MCF 10A (cell line): Measurements from ENCODE around the gene EP400. TPM values are rescaled to one million over a fixed set of nuclear protein-coding genes. Genes with fewer than 3 reads are reported as not detected.

Experiments
- BruUV-seq: library from RNA; stranded (reverse); fragments of 400-500 nt; replicated peaks from 2 replicates; lab custom pipeline; 2021; lab: Mats Ljungman, UMichigan
- CTCF ChIA-PET: fragments of 300-600 bp; sonication (Branson Sonifier 250); formaldehyde crosslinking; extraction: SDS; loops from one replicate; lab custom pipeline; 2021; ENCODE audit warnings: antibody characterized with exemption, inconsistent platforms; lab: Yijun Ruan, JAX
- POLR2A ChIA-PET: fragments of 300-600, 350-650 bp; sonication (Branson Sonifier 250); formaldehyde crosslinking; extraction: SDS; loops from one replicate; lab custom pipeline; 2020; ENCODE audit warnings: antibody characterized with exemption, inconsistent platforms; lab: Yijun Ruan, JAX
- DNase-seq: peaks from one replicate; pipeline ENCODE4 v3.0.0-alpha.2; 2018; ENCODE audit not compliant: unreplicated experiment
- H3K27ac Mint-ChIP-seq: one replicate; pipeline ENCODE4 v1.8.0; 2022; ENCODE audit warnings: mild to moderate bottlenecking, low read depth, mixed read lengths; ENCODE audit not compliant: unreplicated experiment
- H3K27me3 Mint-ChIP-seq: one replicate; pipeline ENCODE4 v1.8.0; 2022; ENCODE audit warnings: mixed read lengths; ENCODE audit not compliant: insufficient read depth, unreplicated experiment
- H3K36me3 Mint-ChIP-seq: one replicate; pipeline ENCODE4 v1.8.0; 2022; ENCODE audit warnings: mild to moderate bottlenecking, moderate library complexity, mixed read lengths; ENCODE audit not compliant: insufficient read depth, unreplicated experiment
- H3K4me1 Mint-ChIP-seq: one replicate; pipeline ENCODE4 v1.8.0; 2022; ENCODE audit warnings: mixed read lengths; ENCODE audit not compliant: insufficient read depth, unreplicated experiment
- H3K4me3 Mint-ChIP-seq: one replicate; pipeline ENCODE4 v1.8.0; 2022; ENCODE audit warnings: mild to moderate bottlenecking, moderate library complexity, mixed read lengths; ENCODE audit not compliant: unreplicated experiment
- H3K9me3 Mint-ChIP-seq: one replicate; pipeline ENCODE4 v1.8.0; 2022; ENCODE audit warnings: mixed read lengths; ENCODE audit not compliant: unreplicated experiment
- CTCF ChIP-seq: fragments of 200-600 bp; IDR thresholded peaks from one replicate; pipeline ENCODE4 v1.8.0; 2022; ENCODE audit warnings: antibody characterized with exemption, mild to moderate bottlenecking; ENCODE audit not compliant: unreplicated experiment
- intact Hi-C: fragments of 100-400 bp; cut with micrococcal nuclease; formaldehyde crosslinking; loops from 2 replicates; pipeline ENCODE4 v1.14.1; 2022
- total RNA-seq: library from RNA; stranded (reverse); gene quantifications from 2 replicates; pipeline ENCODE4 v1.2.3, GENCODE V29; 2022

Gene EP400
- total RNA-seq, 1 experiment from 2014 or later: 52.4 TPM

GRCh38 chr12:131928711-131929580, 20.8 kb upstream of the EP400 start, which contains the start of gene PUS1:
Gene PUS1 (plus strand): TSS chr12:131929276. CDS start chr12:131929723, 447 bp downstream.
- CTCF ChIA-PET: interaction anchor here (0.6 to 1.2 kb wide), 3 partner anchors 26 to 98 kb away, joined by 3 read pairs; no protein-coding TSS in a partner anchor

GRCh38 chr12:131929581-131930456, 19.9 kb upstream of the EP400 start:
- Mint-ChIP-seq H3K4me1 (no peaks in the 10 kb centered on the region), H3K9me3 (no peaks in the 10 kb centered on the region), H3K27me3 (no peaks in the 10 kb centered on the region), H3K27ac (peak overlapping the region; percentile 92), H3K4me3 (peak overlapping the region; percentile 93), H3K36me3 (peaks cover 41% of the 10 kb centered on the region)
- ChIA-PET CTCF (interaction anchor here (0.6 to 1.6 kb wide), 6 partner anchors 10 to 206 kb away, joined by 3 to 6 read pairs (median 4); no protein-coding TSS in a partner anchor), POLR2A (interaction anchor here (0.5 to 2.6 kb wide), 11 partner anchors 8 to 133 kb away, joined by 3 to 29 read pairs (median 5); partner anchors contain the start of gene EP400)
- no peak for DNase-seq
- intact Hi-C loops: loop anchor here (2.0 kb wide), 2 partner anchors 33 to 69 kb away; no protein-coding TSS in a partner anchor
- TF ChIP-seq CTCF: no peak
- BruUV-seq: no TSS peak

More at GRCh38 chr12:131928711-131929580, 20.8 kb upstream of the EP400 start, which contains the start of gene PUS1:
- Mint-ChIP-seq H3K4me1 (no peaks in the 10 kb centered on the region), H3K4me3 (peak within 1 kb of the TSS; percentile 93), H3K9me3 (no peaks in the 10 kb centered on the region), H3K27me3 (no peaks in the 10 kb centered on the region), H3K27ac (peak within 1 kb of the TSS; percentile 92), H3K36me3 (peaks cover 41% of the 10 kb centered on the region)
- POLR2A ChIA-PET: interaction anchor here (0.7 to 2.6 kb wide), 13 partner anchors 9 to 99 kb away, joined by 3 to 29 read pairs (median 5); partner anchors contain the start of gene EP400
- DNase-seq: peak; percentile 94
- intact Hi-C loops: loop anchor here (2.0 kb wide), 2 partner anchors 32 to 68 kb away; no protein-coding TSS in a partner anchor
- BruUV-seq: no TSS peak
- no peak for TF ChIP-seq CTCF

- no peak for DNase-seq
- POLR2A ChIA-PET: interaction anchor here (0.5 to 2.6 kb wide), 9 partner anchors 7 to 1351 kb away, joined by 3 to 29 read pairs (median 9); partner anchors contain the start of gene EP400
- Mint-ChIP-seq H3K4me1 (no peaks in the 10 kb centered on the region), H3K36me3 (peaks cover 48% of the 10 kb centered on the region), H3K4me3 (peak overlapping the region; percentile 93), H3K27me3 (no peaks in the 10 kb centered on the region), H3K27ac (peak overlapping the region; percentile 59), H3K9me3 (no peaks in the 10 kb centered on the region)
- CTCF ChIA-PET: interaction anchor here (0.6 to 1.6 kb wide), 3 partner anchors 15 to 207 kb away, joined by 3 to 6 read pairs (median 4); no protein-coding TSS in a partner anchor
- TF ChIP-seq CTCF: no peak
- intact Hi-C loops: no loop called here
- no TSS peak for BruUV-seq
Observed at GRCh38 chr12:131930510-131930909, 19.2 kb upstream of the EP400 start.
